ENCODE data around the gene STARD13. TPM values are rescaled to one million over a fixed set of nuclear protein-coding genes. Genes with fewer than 3 reads are reported as not detected.

Gene STARD13
- total RNA-seq, 1 donor from 2014 or later: 1.8 TPM

DNA sequence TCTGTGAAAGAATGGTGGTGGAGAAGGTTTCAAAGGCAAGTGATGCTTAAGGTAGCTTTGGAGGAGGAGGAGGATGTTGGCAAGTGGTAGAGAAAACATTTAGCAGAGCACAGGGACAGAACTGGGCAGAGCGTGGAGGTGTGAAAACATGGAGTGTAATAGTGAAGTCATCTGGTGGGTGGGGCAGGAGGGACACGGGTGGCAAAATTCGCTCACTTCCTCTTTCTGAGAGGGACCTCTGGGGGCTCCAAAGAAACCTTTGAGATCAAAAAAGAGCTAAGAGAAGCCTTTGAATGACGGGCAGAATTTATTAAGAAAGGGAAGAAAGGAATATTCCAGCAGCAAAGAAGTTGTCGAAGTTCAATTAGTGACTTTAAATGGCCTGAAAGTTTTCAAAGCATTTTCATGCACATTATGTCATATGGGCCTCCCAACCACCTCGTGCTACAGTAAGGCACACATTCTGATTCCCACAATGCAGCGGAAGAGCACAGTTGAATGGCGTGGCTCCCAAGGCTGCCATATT, 82.8 kb downstream of the STARD13 start:
- intact Hi-C loops (cut with micrococcal nuclease): loop anchor here (5.0 to 10.0 kb wide), 4 partner anchors 468 to 952 kb away; partner anchors contain the start of genes BRCA2, PDS5B and ZAR1L

DNA sequence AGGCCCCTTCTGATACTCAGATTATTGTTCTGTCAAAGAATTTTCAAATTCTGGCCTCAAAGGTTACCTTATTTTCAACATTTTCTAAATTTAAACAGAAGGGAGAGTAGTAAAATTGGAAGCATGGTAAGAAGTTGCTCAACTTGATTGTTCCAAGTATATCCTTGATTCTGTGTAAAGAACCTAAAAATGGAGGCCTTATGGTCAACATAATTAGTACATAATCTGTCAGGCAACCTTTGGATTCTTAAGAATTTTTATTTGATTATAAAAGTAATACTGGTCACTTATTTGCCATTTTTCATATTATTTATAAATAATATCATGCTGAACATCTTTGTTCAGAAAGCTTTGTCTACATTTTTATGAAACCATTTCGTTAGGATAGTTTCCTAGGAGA, 83.9 kb downstream of the STARD13 start:
- intact Hi-C loops (cut with micrococcal nuclease): loop anchor here (5.0 to 10.0 kb wide), 4 partner anchors 467 to 953 kb away; partner anchors contain the start of genes BRCA2, PDS5B and ZAR1L

DNA sequence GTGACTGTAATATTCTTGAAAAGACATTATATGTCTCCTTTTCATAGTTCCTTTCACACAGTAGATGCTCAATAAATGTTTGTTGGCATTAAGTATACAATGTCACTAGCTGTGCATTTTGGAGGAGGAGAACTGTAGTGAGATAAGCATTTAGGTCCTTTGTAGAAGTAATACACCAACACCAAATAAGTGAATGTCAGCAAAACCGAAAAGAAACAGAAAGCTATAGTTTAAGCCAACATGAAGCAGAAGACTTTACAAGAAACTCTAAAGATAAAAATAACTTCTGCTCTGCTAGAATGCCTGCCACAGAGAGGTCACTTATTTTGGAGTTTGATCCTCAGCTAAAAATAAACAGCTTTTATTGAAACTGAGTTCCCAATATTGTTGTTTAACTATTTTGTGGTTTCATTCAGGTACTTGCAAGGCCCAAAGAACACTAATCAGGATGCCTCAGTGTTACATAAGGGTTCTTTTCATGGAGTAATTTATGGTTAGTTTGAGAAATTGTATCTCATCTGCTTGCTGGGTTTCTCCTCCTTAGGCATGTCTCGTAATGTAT, 86.2 kb downstream of the STARD13 start:
- intact Hi-C loops (cut with micrococcal nuclease): no loop called here

DNA sequence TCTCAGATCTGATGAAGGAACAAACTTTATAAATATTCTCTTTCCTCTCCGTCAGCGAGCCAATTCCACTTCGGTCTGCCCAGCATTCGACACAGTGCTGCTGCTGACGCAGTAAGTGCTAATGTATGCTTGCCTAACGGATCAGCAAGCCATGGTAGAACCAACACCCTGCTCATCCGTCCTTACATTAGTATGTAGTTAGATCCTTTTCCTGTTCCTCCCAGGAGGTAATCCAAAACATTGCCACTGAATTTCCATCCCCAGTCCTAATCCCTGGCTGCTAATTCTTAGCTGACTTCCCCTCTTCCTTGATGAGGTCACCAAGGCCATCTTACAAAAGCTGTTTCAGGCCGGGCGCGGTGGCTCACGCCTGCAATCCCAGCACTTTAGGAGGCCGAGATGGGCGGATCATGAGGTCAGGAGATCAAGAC, 88.0 kb downstream of the STARD13 start:
- intact Hi-C loops (cut with micrococcal nuclease): no loop called here

DNA sequence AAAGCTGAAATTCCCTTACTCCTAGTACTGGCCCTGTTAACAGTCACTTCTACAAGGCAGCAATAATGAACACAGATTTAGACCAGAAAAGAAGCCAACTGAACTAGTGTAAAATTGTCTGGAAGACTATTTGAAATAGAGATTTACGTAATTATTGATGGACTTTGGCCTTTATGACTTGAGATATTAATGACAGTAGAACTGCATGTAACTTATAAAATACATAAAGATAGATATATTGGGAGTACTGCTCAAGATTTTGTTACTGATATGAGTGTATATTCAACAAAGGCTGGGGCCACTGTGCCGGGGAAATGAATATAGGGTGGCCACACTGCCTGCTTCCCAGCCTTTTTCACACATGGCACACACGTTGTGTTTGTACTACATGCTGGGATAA, 88.8 kb downstream of the STARD13 start:
- intact Hi-C loops (cut with micrococcal nuclease): no loop called here

DNA sequence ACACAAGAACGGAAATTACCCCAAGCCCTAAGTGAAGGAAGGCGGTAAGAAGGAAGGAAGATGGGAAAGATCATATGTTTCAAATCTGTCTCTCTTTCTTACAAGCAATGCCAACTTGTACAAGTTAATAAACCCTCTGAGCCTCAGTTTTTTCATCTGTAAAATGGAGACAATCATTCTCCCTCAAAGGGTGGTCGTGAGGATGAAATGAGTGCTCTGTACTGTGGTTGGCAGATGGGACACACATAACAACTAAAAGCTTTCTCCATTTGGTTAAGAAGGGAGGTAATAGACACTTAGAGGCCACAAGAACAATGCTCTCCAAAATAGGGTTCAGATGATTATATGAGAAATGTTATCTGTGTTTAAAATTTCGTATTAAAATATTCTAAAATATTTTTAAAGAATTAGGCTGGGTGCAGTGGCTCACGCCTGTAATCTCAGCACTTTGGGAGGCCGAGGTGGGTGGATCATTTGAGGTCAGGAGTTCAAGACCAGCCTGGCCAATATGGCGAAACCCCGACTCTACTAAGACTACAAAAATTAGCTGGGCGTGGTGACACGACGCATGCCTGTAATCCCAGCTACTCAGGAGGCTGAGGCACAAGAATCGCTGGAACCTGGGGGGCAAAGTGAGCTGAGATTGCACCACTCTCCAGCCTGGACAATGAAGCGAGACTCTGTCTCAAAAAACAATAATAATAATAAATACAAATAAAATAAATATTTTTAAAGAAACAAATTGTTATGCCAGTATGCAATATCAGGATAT, 89.7 kb downstream of the STARD13 start:
- intact Hi-C loops (cut with micrococcal nuclease): no loop called here

DNA sequence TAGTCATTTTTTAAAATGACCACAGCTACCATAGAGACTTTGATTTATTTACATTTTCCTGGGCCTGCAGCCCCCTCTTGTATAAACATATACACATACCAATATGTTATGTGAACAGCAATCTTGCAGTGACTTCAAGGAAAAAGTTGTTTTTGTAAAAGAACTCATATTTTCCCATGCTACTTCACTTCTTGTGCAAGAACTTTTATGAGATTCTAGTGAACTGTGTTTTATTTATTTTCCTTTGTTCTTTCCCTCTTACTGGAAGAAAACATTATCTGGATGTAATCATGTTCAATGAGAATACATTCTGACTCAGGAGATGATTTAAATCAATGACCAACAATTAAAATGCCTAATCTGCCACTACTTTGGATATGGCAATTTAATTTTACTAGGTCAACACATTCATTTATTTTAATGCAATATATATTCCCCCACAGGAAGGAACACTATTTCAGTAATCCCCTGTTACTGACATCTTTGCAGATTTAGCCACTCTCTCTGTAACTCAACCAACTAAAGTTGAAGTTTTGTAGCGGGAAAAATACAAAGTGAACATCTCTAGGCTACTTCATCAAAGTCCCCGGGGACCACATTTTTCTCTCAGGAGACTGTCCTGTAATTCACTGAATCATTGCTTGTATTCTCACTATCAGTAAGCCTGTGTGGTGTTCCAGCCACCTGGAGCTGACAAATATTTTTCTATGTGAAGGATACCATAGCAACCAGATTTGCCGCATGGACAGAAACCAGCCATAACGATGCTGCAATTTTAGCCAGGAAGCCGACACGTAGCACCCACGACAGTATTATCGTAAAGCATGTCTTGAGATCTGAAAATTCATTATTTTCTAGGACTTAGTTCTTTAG, 90.5 kb downstream of the STARD13 start:
- intact Hi-C loops (cut with micrococcal nuclease): no loop called here

DNA sequence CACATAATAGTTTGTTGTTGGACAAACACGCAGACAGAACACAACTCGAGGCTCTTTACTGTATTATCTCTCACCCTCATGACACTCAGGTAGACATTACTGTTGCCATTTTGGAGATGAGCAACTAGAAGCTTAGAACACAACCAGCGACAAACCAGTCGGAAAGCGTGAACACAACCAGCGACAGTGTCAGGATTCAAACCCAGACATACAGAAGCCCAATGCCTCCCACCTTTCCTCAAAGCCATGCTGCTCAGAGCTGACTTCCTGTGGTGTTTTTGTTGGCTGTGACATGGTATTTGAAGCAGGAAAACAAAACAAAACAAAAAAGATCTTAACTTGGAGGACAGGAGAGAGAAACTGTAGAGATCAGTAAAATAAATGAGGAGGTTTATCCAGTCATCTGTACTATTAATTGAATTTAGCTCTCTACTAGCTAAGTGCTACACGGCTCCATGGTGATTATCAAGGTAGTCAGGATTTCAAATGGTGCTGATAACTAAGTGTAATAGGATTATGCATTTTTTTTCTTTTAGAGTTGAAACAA, 92.1 kb downstream of the STARD13 start:
- intact Hi-C loops (cut with micrococcal nuclease): loop anchor here (1.0 kb wide), 1 partner anchor 11 kb away; no protein-coding TSS in a partner anchor

DNA sequence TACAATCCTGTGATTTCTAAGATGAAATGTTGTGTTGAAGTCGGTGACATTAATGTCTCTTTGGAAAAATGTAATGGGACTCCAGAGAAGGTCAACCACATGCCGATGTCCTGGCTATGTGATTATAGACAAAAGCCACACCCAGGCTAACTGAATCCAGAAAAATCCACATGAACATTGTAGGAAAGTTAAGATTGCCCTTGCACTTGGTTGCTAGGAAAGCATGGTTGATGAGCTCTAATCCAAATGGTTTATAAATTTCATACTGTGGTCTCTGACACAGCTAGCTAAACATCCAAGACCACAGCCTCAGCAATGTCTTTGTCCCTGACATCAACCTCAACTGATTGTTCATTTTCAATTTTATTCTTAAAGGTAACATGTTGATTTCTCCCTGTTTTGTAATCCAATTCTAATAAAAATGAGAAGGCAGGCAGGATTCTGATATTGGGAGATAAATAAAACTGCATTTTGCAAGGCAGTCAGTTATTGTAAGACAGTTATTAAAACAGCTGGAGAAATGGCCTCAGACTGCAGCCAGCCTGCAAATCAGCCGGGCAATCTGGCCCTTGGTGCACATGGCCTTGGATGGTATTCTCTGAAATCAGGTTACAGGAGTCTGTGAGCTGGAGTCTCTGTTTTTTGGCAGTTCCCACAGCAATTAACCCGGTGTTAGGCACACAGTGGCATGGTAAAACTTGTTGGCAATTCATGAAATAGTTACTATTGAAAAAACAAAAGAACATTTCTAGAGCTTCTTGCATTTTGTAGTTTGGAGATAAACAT, 93.9 kb downstream of the STARD13 start:
- intact Hi-C loops (cut with micrococcal nuclease): no loop called here

DNA sequence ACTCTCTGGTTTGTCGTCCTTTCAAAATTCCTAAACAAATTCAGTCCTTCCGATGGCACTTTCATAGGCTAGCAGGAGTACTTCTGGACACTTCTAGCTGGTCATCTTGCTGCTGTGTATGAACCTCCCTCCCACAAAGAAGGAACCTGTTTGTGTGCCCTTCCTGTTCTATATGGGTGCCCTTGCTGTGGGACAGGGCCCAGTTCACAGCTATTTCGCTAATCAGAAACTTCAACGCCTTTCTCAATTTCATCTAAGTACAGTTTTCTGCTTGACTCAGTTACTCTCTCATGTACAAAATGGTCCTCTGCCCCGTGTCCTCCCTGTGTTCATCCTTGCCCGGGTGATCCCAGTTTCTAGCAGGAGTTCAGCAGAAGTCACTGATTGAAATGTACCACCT, 96.1 kb downstream of the STARD13 start:
- intact Hi-C loops (cut with micrococcal nuclease): loop anchor here (2.0 kb wide), 1 partner anchor 15 kb away; no protein-coding TSS in a partner anchor

DNA sequence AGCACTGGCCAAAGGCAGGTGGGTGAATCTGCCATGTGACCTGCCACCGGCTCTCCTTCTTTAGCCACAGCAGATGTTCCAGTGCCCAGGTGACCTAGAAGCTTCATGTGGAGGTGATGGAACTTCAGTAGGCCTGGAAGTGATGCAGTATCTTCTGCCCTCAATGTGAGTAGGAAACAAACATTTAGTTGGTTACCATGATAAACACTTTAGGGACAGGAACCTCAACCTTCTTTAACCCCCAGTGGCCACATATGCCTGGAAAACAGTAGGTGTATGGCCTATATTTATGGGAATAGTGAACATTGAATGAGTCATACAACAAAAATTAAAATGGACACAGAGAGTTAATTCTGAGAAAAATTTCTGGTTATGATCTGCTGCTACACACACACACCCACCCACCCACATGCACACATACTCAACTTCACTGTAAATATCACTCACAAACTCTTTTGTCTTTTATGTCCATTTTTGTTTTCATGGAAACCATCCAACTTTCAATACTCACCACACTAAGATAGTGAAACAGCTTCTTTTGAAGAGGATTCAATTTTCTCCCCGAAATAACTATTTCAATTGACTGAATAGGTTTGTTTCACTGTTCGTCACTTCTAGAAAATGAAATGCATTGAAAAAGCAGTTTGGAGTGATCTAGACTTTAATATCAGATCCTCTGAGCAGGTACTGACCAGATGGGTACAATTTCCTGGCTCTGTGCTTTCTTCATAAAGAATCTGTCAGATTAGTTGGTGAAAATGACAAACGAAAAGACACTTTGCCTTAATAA, 97.3 kb downstream of the STARD13 start:
- intact Hi-C loops (cut with micrococcal nuclease): loop anchor here (1.0 to 2.0 kb wide), 2 partner anchors 17 to 41 kb away; no protein-coding TSS in a partner anchor

DNA sequence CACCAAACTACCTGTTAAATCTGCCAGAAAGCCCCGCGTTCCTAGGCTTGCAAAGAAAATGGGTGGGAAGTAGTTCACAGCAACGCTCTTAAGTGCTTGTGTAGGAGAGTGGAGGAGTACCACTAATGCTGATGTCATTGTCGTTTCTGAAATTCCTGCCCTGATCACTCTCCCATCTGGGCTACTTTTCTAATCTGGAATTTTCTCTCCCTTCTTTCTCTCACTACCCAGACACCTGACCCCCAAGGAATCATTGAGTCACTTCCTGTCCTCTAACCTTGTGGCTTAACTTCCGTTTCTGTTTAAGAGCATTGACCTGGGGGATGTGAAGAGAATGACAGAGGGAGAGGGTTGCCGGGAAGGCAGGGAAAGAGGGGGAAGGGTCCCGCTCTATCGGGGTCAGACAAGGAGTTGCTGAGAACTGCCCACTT, 98.7 kb downstream of the STARD13 start:
- intact Hi-C loops (cut with micrococcal nuclease): no loop called here

DNA sequence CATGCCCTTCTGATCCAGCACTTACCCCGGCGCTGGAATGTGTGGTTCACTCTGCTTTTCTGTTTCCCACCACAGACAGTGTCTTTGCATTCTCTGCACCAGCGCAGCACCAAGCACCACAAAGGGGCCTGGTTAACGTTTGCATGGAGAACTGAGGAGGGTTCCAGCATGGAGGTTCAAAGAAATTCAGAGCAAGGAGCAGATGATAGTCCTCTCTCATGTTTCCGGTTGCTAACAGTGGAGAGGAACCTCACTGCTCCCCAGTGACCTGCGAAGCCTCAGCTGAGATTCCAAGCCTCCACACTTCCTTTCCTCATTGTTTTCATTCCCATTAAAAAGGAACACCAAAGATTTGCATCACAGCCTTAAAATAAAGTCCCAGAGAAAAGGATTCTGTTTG, 99.7 kb downstream of the STARD13 start:
- intact Hi-C loops (cut with micrococcal nuclease): no loop called here

DNA sequence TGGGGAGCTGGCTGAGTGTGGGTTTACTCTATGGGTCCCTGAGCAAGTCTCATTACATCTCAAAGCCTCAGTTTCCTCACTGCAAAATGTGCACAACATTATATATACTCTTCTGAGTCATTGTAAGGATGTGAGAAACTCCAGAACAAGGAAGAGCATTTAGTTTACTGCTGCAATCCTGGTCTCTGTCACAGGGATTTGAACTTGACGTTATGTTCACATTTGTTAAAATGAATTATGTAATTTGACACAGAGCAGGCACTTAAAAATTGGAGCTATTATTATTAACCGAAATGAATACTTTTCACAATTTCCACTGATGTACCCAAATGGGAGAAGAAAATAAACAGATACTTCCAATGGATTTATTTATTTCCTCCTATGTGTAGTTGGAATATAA, 101.0 kb downstream of the STARD13 start:
- intact Hi-C loops (cut with micrococcal nuclease): no loop called here

DNA sequence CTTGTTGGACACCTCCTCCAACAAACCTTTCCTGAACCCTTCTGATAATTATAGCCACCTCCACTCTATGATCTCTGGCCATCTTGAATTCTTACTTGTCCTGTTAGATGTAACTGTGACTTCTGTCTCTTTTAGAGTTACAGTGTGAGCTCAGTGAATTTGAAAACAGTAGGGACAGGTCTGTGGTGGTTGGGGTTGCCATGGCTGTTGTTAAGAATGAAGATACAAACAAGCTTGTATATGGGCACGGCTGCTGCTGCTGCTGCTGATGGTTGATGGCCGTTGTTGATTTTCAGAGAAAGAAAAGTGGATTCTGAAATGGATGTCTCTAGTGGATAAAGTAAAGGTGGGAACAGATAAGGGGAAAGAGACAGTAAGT, 101.5 kb downstream of the STARD13 start:
- intact Hi-C loops (cut with micrococcal nuclease): no loop called here

DNA sequence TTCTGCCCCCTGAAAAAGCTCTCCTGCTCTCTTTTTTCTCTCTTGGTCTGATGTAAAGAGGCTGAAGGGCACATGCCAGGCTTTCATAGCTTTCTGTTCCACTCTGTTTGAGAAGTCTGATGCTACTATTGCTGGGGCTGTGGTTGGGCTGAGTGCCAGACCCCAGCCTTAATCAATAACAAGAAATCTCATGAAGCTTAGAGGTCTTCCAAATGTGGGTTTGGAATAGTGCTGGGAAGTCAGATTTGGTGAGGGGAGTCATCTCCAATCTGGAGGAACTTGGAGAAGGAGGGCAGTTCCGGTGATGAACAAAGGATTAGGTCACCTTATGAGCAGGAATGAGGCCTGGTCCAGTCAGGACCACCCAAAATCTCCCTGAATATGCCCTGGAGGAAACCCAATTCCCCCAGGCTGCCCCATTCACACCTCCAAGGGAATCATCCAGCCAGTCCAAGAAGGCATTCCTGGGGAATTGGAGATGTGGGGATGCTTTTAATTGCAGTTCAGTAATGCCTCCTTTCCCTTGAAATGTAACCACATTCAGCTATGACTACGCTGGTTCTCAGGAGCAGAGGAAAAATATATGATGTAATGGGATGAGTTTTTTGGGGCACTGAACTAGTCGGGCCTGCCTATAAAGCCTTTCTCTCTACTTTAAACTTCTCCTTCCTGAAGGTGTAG, 102.0 kb downstream of the STARD13 start:
- intact Hi-C loops (cut with micrococcal nuclease): no loop called here

DNA sequence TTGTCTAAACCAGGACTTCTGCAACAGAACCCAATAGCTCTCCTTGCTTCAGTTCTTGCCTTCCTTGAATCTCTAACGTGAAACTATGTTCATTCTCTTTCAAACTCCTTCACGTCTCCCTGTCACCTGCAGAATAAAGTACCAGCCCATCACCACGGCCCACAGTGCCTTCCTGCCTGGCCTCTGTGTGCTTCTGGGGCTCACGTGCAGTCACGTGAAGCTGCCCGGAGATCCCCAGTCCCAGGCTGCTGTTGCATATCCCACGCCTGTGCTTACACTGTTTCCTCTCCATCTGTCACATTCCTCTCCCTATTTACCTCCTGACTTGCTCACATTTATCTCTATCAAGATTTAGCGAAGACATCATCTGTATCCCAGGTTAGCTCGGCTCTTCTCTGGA, 102.8 kb downstream of the STARD13 start:
- intact Hi-C loops (cut with micrococcal nuclease): no loop called here

DNA sequence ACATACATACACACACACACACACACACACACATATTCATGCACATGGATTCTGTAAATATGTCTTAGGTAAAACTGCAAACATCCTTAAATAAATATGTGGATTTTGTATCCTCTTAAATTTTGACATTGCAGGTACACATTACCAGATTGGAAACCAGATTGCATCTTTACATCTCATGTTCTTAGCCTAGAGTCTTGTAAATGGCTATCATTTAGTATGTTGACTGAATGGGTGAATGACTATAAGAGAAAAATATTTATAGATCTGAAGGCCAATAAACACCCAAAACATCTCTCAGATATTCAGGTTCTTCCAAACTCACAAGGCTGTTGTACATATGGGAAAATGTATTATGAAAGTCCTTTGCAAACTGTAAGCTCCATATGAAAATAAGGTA, 104.3 kb downstream of the STARD13 start:
- intact Hi-C loops (cut with micrococcal nuclease): no loop called here
